NK-92 treated with Interleukin-12 subunit alpha and Interleukin-12 subunit beta, amount 100 ng/mL, for 24 hours (cell line): ENCODE data around the gene C16orf86.

Source experiments
- DNase-seq: peaks from one replicate; lab custom pipeline; 2025; lab: John Stamatoyannopoulos, UW

The C16orf86 gene, protein sequence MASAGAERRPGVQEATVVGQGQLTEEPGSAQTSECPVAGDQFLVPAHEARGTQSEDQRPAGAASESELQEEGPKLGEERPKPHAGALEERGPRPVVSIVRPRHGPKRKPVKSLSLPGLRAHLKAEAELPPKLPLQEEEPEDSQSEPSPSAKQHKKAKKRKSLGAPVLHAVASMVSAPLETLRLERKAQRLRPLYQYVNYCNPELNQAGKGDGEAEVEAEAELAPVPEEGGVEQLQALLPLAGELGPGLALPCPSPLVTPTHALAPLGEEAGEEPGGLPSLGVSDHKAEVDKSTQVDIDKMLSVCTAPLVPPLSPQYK

DNA sequence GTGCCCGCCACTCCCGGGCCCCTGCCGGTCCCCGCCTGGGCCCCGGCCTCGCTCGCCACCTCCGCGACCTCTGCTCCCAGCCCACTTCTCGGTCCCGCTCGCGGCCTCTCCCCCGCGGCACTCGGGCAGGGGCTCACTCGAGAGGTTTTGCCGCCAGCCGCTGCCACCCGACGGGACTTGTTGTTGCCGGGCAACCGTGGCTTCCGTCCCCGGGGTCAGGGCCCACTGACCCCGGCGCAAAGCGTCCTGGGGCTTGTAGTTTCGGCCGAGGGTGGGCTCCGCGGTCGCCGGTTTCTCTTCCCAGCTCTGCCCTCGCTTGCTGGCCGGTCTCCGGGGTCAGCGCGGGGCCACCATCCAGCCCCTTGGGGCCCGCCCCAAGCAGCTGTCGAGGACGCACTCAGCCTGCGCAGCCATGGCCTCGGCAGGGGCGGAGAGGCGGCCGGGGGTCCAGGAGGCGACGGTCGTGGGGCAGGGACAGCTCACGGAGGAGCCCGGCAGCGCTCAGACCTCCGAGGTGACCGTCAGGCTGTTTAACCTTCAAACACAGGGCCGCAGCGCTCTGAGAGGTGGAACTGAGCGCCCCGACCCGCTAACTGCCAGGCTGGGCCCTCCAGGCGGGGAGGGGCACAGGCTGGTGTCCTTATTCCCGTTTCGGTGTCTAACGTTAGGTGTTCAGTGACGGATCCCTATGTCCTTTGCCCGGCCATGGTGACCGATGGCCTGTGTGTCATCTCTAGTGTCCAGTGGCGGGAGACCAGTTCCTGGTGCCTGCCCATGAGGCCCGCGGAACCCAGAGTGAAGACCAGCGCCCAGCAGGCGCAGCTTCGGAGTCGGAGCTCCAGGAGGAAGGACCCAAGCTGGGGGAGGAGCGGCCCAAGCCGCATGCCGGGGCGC, at the start of gene C16orf86, which contains the start of gene ENKD1:
Gene C16orf86, plus strand, starts transcription at position 256 of the 894 bp plus-strand sequence. Its CDS starts 157 bp downstream, at position 413.
Gene ENKD1, minus strand, starts transcription at position 192 of the 894 bp plus-strand sequence. CDS start 308 bp downstream, outside the sequence.
- DNase-seq = peak; percentile 51

DNA sequence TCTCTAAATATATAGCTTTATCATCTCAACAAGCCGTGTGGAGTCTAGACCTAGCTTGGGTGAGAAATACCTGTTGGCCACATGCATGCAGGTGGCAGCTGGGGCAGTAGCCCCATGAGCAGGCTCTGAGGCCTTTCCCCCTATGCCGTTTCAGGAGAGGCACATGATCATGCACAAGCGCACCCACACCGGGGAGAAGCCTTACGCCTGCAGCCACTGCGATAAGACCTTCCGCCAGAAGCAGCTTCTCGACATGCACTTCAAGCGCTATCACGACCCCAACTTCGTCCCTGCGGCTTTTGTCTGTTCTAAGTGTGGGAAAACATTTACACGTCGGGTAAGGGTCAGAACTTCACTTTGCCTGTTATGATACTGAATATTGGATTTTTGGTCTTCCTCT, 38.4 kb upstream of the C16orf86 start:
- no peak for DNase-seq

DNA sequence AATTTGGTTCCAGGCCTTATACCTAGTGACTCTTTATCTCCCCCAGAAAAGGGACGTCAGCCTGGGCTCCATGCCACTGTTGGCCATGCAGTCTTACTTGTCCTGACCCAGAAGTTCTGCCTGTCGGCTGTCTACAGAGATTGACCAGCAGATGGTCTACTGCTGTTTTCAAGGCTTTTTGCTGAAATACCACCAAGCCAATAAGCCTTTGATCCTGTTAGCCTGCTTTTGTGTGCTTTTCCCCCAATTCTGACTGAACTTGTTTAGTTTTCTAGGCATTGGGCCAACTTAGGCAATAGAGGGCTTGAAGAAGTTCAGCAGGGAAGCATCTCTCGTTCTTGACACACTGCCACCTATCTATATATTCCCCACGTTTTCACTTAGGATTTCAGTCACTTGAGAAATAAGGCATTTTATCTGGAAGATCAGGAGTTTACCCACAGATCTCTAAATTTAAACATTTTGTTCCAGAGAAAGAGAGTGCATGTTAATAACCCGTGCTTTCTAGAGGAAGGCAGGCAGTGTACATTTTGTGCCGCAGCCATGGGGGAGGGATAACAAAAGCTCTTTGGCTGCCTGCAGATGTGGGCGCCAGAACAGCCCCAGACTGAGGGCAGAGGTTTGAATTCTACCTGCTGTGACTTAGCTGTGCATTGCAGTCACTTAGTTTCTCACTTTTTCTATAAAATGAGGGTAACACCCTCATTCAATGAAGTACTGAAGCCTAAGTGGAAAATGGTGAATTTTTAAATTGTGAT, 34.0 kb upstream of the C16orf86 start:
- DNase-seq = no peak

DNA sequence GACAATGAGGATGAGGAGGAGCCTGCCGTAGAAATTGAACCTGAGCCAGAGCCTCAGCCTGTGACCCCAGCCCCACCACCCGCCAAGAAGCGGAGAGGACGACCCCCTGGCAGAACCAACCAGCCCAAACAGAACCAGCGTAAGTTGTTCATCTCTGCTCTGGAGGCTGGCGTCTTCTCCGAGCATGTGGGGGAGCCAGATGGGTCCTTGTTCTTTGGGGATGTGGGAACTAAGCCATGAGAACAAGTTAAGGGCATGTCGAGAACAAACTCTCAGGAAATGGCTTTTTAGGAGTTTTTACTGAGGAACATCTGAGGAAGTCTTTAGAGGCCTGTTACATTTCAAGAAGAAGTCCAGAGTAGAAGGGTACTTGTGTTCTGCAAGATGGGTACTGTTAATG, 29.9 kb upstream of the C16orf86 start:
- no peak for DNase-seq

DNA sequence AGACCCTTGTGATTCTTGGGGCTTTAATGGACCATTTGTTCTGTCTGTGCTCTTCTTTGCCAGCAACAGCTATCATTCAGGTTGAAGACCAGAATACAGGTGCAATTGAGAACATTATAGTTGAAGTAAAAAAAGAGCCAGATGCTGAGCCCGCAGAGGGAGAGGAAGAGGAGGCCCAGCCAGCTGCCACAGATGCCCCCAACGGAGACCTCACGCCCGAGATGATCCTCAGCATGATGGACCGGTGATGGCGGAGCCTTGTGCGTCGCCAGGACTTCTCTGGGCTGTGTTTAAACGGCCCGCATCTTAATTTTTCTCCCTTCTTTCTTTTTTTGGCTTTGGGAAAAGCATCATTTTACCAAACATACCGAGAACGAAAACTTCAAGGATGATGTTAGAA, 29.0 kb upstream of the C16orf86 start:
- no peak for DNase-seq

DNA sequence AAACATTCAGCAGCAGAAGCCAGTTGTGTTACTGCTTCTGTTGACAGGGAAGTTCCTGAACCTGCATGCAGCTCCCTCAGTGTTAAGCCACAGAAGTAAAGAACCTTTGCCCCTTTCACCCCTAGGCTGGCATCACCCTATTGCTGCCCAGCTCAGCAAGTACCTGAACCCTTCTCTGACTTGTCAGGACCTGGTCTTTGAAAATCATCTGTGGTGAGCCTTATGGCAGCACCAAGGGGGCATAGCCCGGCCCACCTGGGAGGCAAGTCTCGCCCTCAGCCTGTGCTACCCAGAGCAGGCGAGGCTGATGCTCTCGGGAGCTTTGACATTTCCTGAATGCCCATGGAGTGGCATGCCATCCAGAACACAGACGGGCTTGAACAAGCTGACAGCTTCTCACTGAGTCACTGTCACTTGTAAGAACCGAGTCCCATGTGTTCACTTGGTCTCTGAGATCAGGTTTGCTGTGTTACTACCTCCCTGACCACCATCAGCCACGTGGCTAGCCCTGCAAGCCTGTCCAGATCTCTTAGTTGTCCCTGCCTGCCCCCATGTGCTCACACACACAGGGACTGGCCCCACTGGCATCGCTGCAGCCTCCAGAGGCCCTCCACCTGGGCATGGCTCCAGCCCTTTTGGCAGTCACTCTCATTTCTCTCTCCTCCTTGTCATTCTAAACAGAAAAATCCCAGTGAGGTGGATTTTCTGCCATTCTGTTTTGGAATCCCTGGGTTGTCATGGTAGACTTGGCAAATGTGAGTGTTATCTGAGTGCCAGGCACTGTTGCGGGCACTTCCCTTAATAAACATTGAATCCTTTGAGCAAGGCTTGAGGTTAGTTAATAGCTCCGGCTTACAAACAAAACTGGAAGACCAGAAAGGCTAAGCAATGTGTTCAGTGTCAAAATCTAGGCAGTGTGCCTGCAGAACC, 24.6 kb upstream of the C16orf86 start:
- no peak for DNase-seq

DNA sequence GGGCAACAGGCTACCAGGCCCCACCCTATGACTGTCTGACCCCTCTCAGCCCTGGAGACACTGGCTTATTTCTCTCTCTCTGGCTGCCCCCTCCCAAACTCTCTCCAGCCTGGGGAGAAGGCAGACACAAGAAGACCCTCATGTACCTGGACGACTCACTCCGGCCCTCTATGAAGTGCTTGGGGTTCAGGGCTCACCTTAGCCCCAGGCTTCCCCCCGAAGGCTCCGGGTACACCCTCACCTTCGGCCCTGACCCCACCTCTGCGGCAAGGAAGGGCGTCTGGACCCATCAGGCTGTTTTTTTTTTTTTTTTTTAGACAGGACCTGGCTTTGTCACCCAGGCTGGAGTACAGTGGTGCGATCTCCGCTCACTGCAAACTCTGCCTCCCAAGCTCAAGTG, 22.6 kb upstream of the C16orf86 start:
- DNase-seq = no peak

DNA sequence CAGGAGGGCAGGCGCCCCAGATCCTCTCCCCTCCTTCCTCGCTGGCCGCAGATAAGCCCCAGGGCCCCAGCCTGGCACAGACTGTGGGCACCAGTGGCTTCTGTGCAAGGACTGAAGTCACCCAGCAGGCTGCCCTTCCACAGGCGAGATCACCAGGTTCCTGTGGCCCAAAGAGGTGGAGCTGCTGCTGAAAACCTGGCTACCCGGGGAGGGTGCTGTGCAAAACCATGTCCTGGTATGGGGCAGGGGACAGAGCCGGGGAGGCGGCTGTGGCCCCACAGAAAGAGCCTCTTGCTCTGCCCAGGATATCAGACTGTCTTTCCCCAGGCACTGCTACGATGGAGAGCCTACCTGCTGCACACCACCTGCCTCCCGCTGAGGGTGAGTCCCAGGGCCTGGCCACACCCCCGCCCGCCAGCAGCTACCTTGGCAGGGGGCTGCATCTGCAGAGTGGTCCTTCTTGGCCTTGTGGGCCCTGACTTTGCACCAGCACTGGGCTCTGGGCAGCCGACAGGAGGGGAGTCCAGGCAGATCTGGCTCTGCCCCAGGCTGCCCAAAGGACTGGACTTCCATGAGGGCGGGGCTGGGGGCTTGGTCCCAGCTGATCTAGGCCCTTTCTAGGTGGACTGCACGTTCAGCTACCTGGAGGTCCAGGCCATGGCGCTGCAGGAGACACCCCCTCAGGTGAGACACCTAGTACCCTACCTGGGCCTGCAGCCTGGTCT, 21.1 kb upstream of the C16orf86 start:
- no peak for DNase-seq

DNA sequence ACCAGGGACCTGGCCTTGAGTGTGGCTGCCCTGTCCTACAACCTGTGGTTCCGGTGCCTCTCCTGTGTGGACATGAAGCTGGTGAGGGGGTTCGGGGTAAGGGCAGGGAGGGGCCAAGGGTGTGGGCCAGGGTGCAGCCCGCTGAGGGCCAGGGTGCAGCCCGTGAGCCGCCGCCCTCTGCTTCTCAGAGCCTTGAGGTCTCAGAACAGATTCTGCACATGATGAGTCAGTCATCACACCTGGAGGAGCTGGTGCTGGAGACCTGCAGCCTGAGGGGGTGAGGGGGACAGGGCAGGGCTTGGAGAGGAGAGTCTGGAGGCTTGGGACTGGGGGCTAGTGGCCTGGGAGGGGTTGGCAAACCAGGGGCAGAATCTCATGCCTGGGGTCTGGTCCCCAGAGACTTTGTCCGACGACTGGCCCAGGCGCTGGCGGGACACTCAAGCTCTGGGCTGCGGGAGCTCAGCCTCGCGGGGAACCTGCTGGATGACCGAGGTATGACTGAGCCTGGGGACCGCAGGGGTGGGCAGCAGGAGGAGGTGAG, 19.4 kb upstream of the C16orf86 start:
- no peak for DNase-seq

DNA sequence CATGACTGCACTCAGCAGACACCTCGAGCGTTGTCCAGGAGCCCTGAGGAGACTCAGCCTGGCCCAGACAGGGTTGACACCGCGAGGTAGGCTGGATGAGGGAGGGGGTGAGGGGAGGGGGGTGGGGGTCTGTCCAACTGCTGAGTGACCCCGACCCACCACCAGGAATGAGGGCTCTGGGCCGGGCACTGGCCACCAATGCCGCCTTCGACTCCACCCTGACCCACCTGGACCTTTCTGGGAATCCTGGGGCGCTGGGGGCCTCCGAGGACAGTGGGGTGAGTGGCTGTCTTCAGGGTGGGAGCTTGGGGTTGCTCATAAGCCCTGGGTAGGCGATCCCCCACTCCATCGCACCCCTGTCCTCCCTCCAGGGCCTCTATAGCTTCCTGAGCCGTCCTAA, 18.9 kb upstream of the C16orf86 start:
- no peak for DNase-seq

DNA sequence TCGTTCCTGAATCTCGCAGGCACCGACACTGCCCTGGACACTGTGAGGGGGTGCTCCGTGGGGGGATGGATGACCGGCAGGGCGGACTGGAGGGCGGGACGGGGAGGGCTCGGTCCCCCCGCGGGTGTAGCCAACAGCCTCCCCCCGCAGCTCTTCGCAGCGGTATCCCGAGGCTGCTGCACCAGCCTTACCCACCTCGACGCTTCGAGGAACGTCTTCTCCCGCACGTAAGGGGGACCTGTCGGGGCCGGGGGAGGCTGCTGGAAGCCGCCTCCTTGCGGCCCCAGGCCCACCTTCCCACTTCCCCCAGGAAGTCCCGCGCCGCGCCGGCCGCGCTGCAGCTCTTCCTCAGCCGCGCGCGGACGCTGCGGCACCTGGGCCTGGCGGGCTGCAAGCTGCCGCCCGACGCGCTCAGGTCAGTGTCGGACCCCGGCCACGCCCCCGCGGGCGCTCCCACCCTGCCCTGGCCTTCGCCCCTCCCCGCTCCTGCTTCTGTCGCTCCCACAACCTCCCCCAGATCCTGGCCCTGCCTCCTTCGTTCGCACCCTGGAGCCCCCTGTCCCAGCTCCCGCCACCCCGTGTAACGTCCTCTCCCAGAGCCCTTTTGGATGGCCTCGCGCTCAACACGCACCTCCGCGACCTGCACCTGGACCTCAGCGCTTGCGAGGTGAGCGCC, 18.4 kb upstream of the C16orf86 start:
- DNase-seq = no peak

DNA sequence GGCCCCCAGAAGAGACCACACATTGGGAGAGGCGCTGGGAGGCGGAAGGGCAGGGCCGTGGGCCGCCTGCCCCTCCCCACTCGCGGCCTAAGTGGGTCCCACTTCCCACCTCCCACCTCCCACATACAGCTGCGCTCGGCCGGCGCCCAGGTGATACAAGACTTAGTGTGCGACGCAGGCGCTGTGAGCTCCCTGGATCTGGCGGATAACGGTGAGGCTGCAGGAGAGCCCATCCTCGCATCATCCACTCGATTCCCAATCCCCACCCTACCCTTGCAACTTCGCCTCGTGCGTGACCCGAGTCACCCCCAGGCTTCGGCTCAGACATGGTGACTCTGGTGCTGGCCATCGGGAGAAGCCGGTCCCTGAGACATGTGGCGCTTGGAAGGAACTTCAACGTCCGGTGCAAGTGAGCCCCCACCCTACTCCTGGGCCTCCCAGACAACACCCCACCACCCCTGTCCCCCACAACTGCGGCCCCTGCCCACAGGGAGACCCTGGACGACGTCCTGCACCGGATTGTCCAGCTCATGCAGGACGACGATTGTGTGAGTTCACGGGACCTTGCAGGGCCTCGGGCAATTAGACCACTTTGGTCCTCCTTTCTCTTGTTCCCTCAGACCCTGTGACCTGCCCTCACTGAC, 17.7 kb upstream of the C16orf86 start:
- no peak for DNase-seq

DNA sequence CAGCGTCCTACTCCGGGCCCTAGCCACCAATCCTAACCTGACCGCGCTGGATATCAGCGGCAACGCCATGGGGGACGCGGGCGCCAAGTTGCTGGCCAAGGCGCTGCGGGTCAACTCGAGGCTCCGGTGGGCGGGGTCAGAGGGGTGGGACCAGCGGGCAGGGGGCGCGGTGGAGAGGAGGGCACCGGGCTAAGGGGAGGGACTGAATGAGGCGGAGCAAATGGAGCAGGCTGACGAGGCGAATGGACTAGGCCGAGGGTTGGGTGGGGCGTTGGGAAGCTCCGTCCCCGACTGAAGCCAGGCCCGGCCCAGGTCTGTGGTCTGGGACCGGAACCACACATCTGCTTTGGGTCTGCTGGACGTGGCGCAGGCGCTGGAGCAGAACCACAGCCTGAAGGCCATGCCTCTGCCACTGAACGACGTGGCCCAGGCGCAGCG, 17.1 kb upstream of the C16orf86 start:
- no peak for DNase-seq

DNA sequence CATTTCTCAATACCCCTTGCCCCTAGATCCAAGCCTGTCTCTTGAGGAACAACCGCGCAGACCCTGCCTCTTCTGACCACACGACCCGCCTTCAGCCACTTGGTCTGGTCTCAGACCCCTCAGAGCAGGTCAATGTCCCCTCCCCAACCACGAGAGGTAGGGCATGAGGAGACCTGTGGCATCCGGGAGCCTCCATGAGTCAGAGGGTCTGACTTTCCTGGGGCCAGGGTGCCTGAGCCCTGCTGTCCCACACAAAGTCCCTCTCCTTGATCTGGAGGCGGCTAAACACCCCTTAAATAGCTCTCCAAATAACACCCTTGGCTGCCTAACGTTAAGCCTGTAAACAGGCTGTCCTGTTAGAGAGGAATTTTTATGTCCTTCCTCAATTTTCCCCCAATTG, 16.6 kb upstream of the C16orf86 start:
- DNase-seq = no peak

DNA sequence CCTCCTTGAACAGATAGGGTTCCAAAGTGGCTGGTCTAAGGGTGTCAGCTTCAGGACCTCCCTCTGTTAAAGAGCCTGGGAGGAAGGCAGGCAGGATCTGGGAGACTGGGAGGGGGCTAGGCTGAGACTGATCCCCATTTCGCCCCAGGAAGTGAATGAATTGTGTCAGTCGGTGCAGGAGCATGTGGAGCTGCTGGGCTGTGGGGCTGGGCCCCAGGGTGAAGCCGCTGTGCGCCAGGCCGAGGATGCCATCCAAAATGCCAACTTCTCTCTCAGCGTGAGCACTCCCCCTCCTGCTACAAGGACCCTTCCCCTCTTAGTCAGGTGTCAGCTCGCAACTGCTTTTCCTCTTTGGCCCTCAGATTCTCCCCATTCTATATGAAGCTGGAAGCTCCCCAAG, 15.6 kb upstream of the C16orf86 start:
- no peak for DNase-seq

DNA sequence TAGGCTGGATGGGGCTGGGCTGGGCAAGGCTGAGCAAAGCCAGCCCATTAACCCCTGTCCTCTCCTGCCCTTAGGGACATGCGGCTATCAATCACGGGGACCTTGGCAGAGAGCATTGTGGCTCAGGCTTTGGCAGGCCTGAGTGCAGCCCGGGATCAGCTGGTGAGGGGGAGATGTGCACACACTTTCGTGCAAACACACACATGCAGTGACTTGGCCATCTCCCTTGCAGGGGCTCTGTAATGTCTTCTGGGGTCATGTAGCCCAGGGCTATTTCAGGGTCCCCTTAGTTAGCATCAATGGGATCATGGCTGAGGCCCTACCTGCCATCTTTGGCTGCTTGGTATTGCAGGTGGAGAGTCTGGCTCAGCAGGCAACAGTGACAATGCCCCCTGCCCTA, 14.8 kb upstream of the C16orf86 start:
- DNase-seq = no peak

DNA sequence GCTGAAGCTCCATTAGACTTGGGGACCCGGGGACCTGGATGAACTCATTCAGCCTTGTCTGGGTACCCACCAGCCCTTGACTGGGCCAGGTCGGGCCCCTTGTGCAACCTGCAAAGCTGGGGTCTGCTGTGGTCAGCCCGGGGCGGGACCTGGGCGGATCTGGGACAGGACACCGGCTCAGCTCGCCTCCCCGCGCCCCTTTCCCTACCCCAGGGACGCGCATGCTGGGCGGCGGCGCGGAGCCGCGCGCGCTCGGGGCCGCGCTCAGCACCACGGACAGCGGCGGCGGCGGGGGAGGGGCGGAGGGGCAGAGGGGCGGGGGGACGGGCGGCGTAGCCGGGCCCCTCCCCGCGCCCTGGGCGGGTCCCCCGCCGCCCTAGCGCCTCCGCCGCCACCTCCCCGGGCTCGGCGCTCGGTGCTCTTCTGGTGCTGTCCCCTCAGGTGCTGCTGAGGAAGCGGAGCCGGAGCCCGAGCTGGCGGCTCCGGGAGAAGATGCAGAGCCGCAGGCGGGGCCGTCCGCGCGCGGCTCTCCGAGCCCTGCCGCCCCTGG, 14.0 kb upstream of the C16orf86 start:
- DNase-seq = no peak

DNA sequence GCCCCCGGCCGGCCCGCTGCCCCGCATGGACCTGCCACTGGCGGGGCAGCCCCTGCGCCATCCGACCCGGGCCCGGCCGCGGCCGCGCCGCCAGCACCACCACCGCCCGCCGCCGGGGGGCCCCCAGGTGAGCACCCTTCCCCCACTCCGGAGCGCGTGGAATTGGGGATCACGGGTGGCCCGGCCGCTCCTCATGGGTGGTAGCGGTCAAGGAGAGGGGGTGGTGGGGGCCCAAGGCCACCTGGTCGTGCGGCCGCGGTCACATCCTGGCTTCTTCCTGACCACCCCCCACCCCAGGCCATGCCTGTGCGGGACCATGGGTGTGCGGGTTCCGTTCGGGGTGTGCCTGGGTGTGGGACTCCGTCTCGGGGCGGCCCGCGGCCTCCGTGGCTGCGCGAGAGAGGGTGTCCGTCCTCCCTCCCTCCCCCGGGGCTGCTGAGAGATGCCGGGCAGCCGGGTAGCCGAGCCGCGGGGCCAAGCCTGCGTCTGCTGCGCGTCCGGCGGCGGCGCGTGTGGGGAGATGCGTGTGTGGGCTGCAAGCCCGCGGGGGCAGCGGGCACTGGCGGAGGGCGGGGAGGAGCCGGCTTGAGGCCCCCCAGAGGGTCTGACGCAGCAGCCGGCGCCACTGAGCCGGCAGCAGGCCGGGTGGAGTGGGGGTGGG, 13.4 kb upstream of the C16orf86 start:
- DNase-seq = no peak
